Measurements from ENCODE around the gene PSPH.

GRCh38 chr7:56009695-56010094 lies 41.5 kb downstream of the PSPH start:
- TF ChIP-seq POLR2AphosphoS5 (IDR thresholded peaks at IDR 0.05; ENCODE audit: borderline replicate concordance, low read depth, low read length) (no peak), EZH2 (IDR thresholded peaks at IDR 0.05) (no peak)

Data from SK-N-MC (cell line).